Activated CD8-positive, alpha-beta memory T cell treated with anti-CD3 and anti-CD28 coated beads, Interleukin-2, amount 10 ng/mL, durations not matched to agents 7 days and 5 days (primary cell): ENCODE measurements around the gene FUT8. TPM values are rescaled to one million over a fixed set of nuclear protein-coding genes. Genes with fewer than 3 reads are reported as not detected.
"Not testable (repeated sequence)": the region's sequence is repeated elsewhere in the genome, so short reads cannot be mapped to it uniquely, and the experiment has no call there.

Experiments
- ATAC-seq: fragments of 150-1000 bp; cut with Tn5 transposase; one replicate; pipeline ENCODE4 v1.10.0; 2021; ENCODE audit warnings: moderate library complexity
- CTCF ChIA-PET: fragments of 350-600 bp; sonication (Branson Sonifier 250); formaldehyde crosslinking; loops from one replicate; lab custom pipeline; 2021; ENCODE audit warnings: antibody characterized with exemption; lab: Charles Lee
- DNase-seq: peaks from one replicate; pipeline ENCODE4 v3.0.0-alpha.2; 2020
- H3K27ac Mint-ChIP-seq: one replicate; pipeline ENCODE4 v1.8.0; 2021; ENCODE audit warnings: mild to moderate bottlenecking, mixed read lengths
- H3K27me3 Mint-ChIP-seq: one replicate; pipeline ENCODE4 v1.8.0; 2021; ENCODE audit warnings: mixed read lengths
- H3K36me3 Mint-ChIP-seq: one replicate; pipeline ENCODE4 v1.8.0; 2021; ENCODE audit warnings: mild to moderate bottlenecking, mixed read lengths
- H3K4me1 Mint-ChIP-seq: one replicate; pipeline ENCODE4 v1.8.0; 2021; ENCODE audit warnings: mixed read lengths
- H3K4me3 Mint-ChIP-seq: one replicate; pipeline ENCODE4 v1.8.0; 2021; ENCODE audit warnings: mild to moderate bottlenecking, moderate library complexity, mixed read lengths
- H3K9me3 Mint-ChIP-seq: one replicate; pipeline ENCODE4 v1.8.0; 2022; ENCODE audit warnings: low read depth, mixed read lengths
- total RNA-seq, 2 experiments: library from RNA; stranded (reverse); gene quantifications; one replicate each; pipeline ENCODE4 v1.2.3, GENCODE V29; 2021

FUT8 gene
- total RNA-seq, 2 experiments from 2014 or later = 114 to 161 TPM

GRCh38 chr14:65438266-65438933 lies 25.9 kb downstream of the FUT8 start:
- peaks cover 51% of the 10 kb centered on the region for H3K4me1 Mint-ChIP-seq
- CTCF ChIA-PET = interaction anchor here (0.6 to 2.5 kb wide), 5 partner anchors 13 to 27 kb away, joined by 3 to 8 read pairs (median 3); no protein-coding TSS in a partner anchor
- H3K36me3 Mint-ChIP-seq = peaks cover 61% of the 10 kb centered on the region
- H3K9me3 Mint-ChIP-seq = peaks cover 5% of the 10 kb centered on the region
- no peaks in the 10 kb centered on the region for H3K27me3 Mint-ChIP-seq
- peak overlapping the region; percentile 82 for H3K27ac Mint-ChIP-seq
- peak overlapping the region; percentile 25 for H3K4me3 Mint-ChIP-seq
- no peak for DNase-seq
- peak; percentile 75 for ATAC-seq

GRCh38 chr14:65439117-65439516 lies 26.6 kb downstream of the FUT8 start:
- ATAC-seq (no peak), DNase-seq (no peak)
- CTCF ChIA-PET = interaction anchor here (1.1 to 2.5 kb wide), 3 partner anchors 17 to 25 kb away, joined by 3 to 8 read pairs (median 3); no protein-coding TSS in a partner anchor
- H3K27me3 Mint-ChIP-seq = no peaks in the 10 kb centered on the region
- H3K4me1 Mint-ChIP-seq = peaks cover 50% of the 10 kb centered on the region
- H3K36me3 Mint-ChIP-seq = peaks cover 62% of the 10 kb centered on the region
- peak overlapping the region; percentile 57 for H3K27ac Mint-ChIP-seq
- no peak overlapping the region for H3K4me3 Mint-ChIP-seq
- peaks cover 6% of the 10 kb centered on the region for H3K9me3 Mint-ChIP-seq

DNA sequence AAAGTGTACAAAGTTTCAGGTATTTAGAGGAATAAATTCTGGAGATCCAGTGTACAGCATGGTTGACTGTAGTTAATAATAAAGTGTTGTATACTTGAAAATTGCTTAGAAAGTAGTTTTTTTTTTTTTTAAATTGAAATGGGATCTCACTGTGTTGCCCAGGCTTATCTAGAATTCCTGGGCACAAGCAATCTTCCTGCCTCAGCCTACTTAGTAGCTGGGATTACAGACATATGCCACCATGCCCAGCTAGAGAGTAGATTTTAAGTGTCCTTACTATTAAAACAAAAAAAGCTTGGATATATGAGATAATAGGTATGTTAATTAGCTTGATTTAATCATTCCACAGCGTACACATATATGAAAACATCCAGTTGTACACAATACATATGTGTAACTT lies 27.7 kb downstream of the FUT8 start:
- Mint-ChIP-seq H3K27ac (no peak overlapping the region), H3K4me1 (peaks cover 54% of the 10 kb centered on the region), H3K9me3 (peaks cover 15% of the 10 kb centered on the region), H3K4me3 (no peak overlapping the region), H3K36me3 (peaks cover 65% of the 10 kb centered on the region), H3K27me3 (no peaks in the 10 kb centered on the region)
- CTCF ChIA-PET = interaction anchor here (1.0 to 1.6 kb wide), 5 partner anchors 15 to 630 kb away, joined by 3 to 6 read pairs (median 4); no protein-coding TSS in a partner anchor
- ATAC-seq (no peak), DNase-seq (no peak)

- ATAC-seq = peak; percentile 72
- H3K4me1 Mint-ChIP-seq = peaks cover 37% of the 10 kb centered on the region
- peak overlapping the region; percentile 72 for H3K27ac Mint-ChIP-seq
- peaks cover 68% of the 10 kb centered on the region for H3K36me3 Mint-ChIP-seq
- DNase-seq = no peak
- CTCF ChIA-PET = interaction anchor here (1.3 to 1.4 kb wide), 3 partner anchors 9 to 33 kb away, joined by 3 read pairs; no protein-coding TSS in a partner anchor
- H3K27me3 Mint-ChIP-seq = no peaks in the 10 kb centered on the region
- no peak overlapping the region for H3K4me3 Mint-ChIP-seq
- H3K9me3 Mint-ChIP-seq = peaks cover 14% of the 10 kb centered on the region
Measured at GRCh38 chr14:65444230-65444629, 31.7 kb downstream of the FUT8 start.

GRCh38 chr14:65446159-65446558 lies 33.6 kb downstream of the FUT8 start:
- H3K4me3 Mint-ChIP-seq = no peak overlapping the region
- H3K9me3 Mint-ChIP-seq = peaks cover 12% of the 10 kb centered on the region
- no peak for DNase-seq
- H3K4me1 Mint-ChIP-seq = peaks cover 30% of the 10 kb centered on the region
- CTCF ChIA-PET = interaction anchor here (0.6 kb wide), 1 partner anchor 1019 kb away, joined by 3 read pairs; no protein-coding TSS in a partner anchor
- no peak overlapping the region for H3K27ac Mint-ChIP-seq
- ATAC-seq = no peak
- peaks cover 76% of the 10 kb centered on the region for H3K36me3 Mint-ChIP-seq
- no peaks in the 10 kb centered on the region for H3K27me3 Mint-ChIP-seq

GRCh38 chr14:65449647-65450046 lies 37.1 kb downstream of the FUT8 start:
- Mint-ChIP-seq H3K4me1 (peaks cover 16% of the 10 kb centered on the region), H3K27ac (no peak overlapping the region), H3K27me3 (no peaks in the 10 kb centered on the region), H3K36me3 (peaks cover 84% of the 10 kb centered on the region), H3K4me3 (no peak overlapping the region), H3K9me3 (peaks cover 14% of the 10 kb centered on the region)
- CTCF ChIA-PET = no interaction called here
- ATAC-seq = no peak
- no peak for DNase-seq

DNA sequence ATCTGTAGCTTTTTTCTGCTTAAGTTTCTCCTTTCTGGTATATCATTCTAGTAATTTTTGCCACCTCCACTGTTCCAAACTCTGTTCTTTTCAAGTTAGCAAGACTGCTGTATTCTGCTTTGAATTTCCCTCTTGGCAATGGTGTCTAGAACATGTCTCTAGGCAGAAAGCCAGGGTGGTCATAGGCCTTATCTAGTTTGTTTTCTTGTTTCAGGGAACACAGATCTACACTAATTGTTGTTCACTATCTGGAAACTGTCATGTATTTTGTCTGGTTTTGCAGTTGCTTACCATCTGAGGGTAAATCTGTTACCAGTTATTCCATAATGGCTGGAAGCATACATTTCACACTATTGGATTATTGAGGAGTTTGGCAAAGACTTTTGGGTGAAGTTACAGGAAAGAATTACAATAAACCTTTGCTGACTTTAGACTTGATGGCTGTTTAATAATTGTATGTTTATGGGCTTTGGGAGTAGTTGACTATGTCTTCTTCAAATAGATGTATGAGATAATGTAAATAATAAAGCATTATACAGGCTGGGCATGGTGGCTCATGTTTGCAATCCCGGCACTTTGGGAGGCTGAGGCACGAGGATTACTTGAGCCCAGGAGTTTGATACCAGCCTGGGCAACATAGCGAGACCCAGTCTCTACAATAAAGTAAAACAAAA lies 41.4 kb downstream of the FUT8 start:
- H3K27me3 Mint-ChIP-seq = no peaks in the 10 kb centered on the region
- peaks cover 86% of the 10 kb centered on the region for H3K36me3 Mint-ChIP-seq
- H3K4me1 Mint-ChIP-seq = peaks cover 7% of the 10 kb centered on the region
- no peak for ATAC-seq
- H3K27ac Mint-ChIP-seq = no peak overlapping the region
- H3K9me3 Mint-ChIP-seq = peaks cover 17% of the 10 kb centered on the region
- no peak overlapping the region for H3K4me3 Mint-ChIP-seq
- CTCF ChIA-PET = no interaction called here
- no peak for DNase-seq

DNA sequence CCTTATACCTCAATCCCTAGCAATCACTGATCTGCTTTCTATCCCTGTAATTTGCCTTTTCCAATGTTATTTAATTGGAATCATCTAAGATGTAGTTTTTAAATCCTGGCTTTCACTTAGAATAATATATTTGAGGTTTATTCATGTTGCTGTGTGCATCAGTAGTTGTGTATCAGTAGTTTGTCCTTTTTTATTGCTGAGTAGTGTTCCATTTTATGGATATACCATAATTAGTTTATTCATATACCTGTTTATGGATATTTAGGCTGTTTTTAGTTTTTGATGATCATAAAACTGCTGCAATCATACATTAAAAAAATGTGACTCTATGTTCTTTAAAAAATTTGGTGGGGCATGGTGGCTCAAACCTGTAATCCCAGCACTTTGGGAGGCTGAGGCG lies 43.7 kb downstream of the FUT8 start:
- H3K4me1 Mint-ChIP-seq = peaks cover 23% of the 10 kb centered on the region
- H3K9me3 Mint-ChIP-seq = peaks cover 17% of the 10 kb centered on the region
- H3K27me3 Mint-ChIP-seq = no peaks in the 10 kb centered on the region
- DNase-seq = no peak
- H3K4me3 Mint-ChIP-seq = no peak overlapping the region
- H3K36me3 Mint-ChIP-seq = peaks cover 79% of the 10 kb centered on the region
- no peak for ATAC-seq
- CTCF ChIA-PET = interaction anchor here (1.1 kb wide), 1 partner anchor 18 kb away, joined by 3 read pairs; no protein-coding TSS in a partner anchor
- no peak overlapping the region for H3K27ac Mint-ChIP-seq

DNA sequence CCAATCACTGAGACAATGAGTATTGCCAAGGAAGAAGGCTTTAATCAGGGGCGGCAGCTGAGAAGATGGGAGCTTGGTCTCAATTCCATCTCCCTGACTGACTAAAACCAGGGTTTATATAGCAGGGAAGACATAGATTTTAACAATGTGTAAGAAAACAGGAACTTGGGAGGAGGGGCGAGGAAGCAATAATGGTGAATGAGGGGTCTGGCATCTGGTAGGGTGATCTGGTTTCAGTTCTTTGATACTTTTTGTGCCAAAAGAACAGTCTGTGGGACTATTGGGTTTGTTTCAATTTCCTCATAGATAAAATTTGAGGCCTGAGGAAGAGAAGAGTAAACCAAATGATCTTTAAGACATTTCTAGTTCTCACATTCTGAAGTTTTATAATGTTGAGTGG lies 49.2 kb downstream of the FUT8 start:
- Mint-ChIP-seq H3K27me3 (no peaks in the 10 kb centered on the region), H3K27ac (peak overlapping the region; percentile 78), H3K36me3 (peaks cover 69% of the 10 kb centered on the region), H3K4me1 (peaks cover 39% of the 10 kb centered on the region), H3K4me3 (peak overlapping the region; percentile 1), H3K9me3 (no peaks in the 10 kb centered on the region)
- CTCF ChIA-PET = interaction anchor here (0.9 to 1.3 kb wide), 3 partner anchors 10 to 47 kb away, joined by 3 to 4 read pairs (median 3); no protein-coding TSS in a partner anchor
- no peak for DNase-seq
- ATAC-seq = peak; percentile 29

DNA sequence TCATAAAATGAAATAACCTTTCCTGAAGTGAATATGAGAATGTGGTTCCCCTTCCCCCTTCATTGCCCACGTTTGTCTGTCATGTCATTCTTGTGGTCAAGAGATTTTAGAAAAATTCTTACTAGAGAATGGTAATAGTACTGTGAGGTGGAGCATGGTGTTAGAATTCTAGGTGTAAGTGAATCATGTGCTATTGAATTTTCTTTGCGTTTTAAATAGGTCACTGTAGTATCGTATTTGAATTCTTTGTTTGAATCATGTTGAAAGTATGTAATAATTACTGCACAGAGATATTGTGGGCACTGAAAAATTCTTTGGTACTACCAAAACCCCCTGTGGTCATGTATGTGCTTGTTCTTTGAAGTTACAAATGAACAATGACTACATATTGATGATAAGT lies 49.9 kb downstream of the FUT8 start:
- Mint-ChIP-seq H3K4me3 (peak overlapping the region; percentile 8), H3K27ac (peak overlapping the region; percentile 78), H3K27me3 (no peaks in the 10 kb centered on the region), H3K4me1 (peaks cover 39% of the 10 kb centered on the region), H3K36me3 (peaks cover 63% of the 10 kb centered on the region), H3K9me3 (no peaks in the 10 kb centered on the region)
- ATAC-seq (peak; percentile 61), DNase-seq (no peak)
- CTCF ChIA-PET = no interaction called here

DNA sequence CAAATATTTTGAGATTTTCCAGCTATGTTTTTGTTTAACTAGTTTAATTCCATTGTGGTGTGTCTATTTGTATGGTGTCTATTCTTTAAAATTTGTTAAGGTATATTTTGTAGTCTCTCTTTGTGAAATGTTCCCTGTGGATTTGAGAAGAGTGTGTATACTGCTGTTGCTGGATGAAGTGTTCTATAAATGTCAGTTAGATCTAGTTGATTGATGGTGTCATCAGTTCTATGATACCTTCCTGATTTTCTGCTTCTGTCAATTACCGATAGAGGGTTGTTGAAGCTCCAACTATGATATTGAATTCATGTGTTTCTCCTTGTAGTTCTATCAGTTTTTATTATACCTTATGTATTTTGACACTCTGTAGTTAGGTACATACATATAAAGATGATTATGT lies 53.1 kb downstream of the FUT8 start:
- Mint-ChIP-seq H3K4me3 (no peak overlapping the region), H3K4me1 (peaks cover 50% of the 10 kb centered on the region), H3K9me3 (no peaks in the 10 kb centered on the region), H3K27me3 (no peaks in the 10 kb centered on the region), H3K36me3 (peaks cover 55% of the 10 kb centered on the region), H3K27ac (no peak overlapping the region)
- no peak for ATAC-seq
- CTCF ChIA-PET = interaction anchor here (0.6 to 1.4 kb wide), 2 partner anchors 12 to 205 kb away, joined by 3 to 4 read pairs; no protein-coding TSS in a partner anchor
- no peak for DNase-seq

GRCh38 chr14:65467926-65468325 lies 55.4 kb downstream of the FUT8 start:
- CTCF ChIA-PET = not testable (repeated sequence)

GRCh38 chr14:65469903-65470302 lies 57.4 kb downstream of the FUT8 start:
- H3K4me1 Mint-ChIP-seq = peaks cover 45% of the 10 kb centered on the region
- no peaks in the 10 kb centered on the region for H3K9me3 Mint-ChIP-seq
- CTCF ChIA-PET = interaction anchor here (1.1 kb wide), 1 partner anchor 20 kb away, joined by 3 read pairs; no protein-coding TSS in a partner anchor
- H3K4me3 Mint-ChIP-seq = no peak overlapping the region
- DNase-seq = no peak
- no peak overlapping the region for H3K27ac Mint-ChIP-seq
- no peak for ATAC-seq
- no peaks in the 10 kb centered on the region for H3K27me3 Mint-ChIP-seq
- H3K36me3 Mint-ChIP-seq = peaks cover 41% of the 10 kb centered on the region

More at GRCh38 chr14:65467926-65468325, 55.4 kb downstream of the FUT8 start:
- H3K9me3 Mint-ChIP-seq, DNase-seq, H3K4me3 Mint-ChIP-seq, ATAC-seq, H3K27ac Mint-ChIP-seq, H3K27me3 Mint-ChIP-seq: not testable (repeated sequence)
- H3K36me3 Mint-ChIP-seq = peaks cover 47% of the 10 kb centered on the region
- peaks cover 45% of the 10 kb centered on the region for H3K4me1 Mint-ChIP-seq
